SK-N-MC (cell line): ENCODE measurements around the gene SBF2.

Experiments
- EZH2 ChIP-seq: fragments of 200-600 bp; sonication (generic); IDR thresholded peaks from one replicate; pipeline ENCODE4 v1.6.1; 2017; ENCODE audit warnings: antibody characterized with exemption
- POLR2AphosphoS5 ChIP-seq: IDR thresholded peaks from 2 replicates; pipeline ENCODE4 v1.6.1; 2012; ENCODE audit warnings: mild to moderate bottlenecking, low read depth, low read length, borderline replicate concordance

DNA sequence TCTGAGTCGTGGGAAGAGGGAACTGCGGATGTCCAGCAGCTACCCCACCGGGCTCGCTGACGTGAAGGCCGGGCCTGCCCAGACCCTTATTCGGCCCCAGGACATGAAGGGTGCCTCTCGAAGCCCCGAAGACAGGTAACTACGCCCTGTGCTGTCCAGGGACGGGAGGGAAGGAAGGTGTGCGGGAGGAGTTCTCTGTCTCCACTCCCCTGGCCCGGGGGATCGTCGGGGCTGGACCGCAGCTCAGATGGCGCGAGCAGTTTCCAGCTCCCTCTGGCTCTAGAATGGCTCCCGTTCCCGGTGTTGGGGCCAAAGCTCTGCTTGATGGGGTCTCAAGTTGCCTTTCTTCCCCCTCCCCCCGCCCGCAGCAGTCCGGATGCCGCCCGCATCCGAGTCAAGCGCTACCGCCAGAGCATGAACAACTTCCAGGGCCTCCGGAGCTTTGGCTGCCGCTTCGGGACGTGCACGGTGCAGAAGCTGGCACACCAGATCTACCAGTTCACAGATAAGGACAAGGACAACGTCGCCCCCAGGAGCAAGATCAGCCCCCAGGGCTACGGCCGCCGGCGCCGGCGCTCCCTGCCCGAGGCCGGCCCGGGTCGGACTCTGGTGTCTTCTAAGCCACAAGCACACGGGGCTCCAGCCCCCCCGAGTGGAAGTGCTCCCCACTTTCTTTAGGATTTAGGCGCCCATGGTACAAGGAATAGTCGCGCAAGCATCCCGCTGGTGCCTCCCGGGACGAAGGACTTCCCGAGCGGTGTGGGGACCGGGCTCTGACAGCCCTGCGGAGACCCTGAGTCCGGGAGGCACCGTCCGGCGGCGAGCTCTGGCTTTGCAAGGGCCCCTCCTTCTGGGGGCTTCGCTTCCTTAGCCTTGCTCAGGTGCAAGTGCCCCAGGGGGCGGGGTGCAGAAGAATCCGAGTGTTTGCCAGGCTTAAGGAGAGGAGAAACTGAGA lies 12.2 kb upstream of the SBF2 start:
- TF ChIP-seq POLR2AphosphoS5 (no peak), EZH2 (no peak)
